Measurements from ENCODE around the gene ERAP2.
"Not testable (repeated sequence)": the region's sequence is repeated elsewhere in the genome, so short reads cannot be mapped to it uniquely, and the experiment has no call there.

ERAP2 gene

GRCh38 chr5:96876292-96876850 is at the start of gene ERAP2:
Gene ERAP2, plus strand, starts transcription at chr5:96876500. Its CDS starts 3,186 bp downstream, at chr5:96879686.
- peak; percentile 40 for DNase-seq

- DNase-seq = no peak
Observed at GRCh38 chr5:96829297-96829696, 47.0 kb upstream of the ERAP2 start.

GRCh38 chr5:96834016-96834415 is 42.3 kb upstream of the ERAP2 start:
- no peak for DNase-seq

- DNase-seq = no peak
Observed at GRCh38 chr5:96835791-96836191, 40.5 kb upstream of the ERAP2 start.

GRCh38 chr5:96836817-96837216 is 39.5 kb upstream of the ERAP2 start:
- DNase-seq = no peak

GRCh38 chr5:96837303-96837702 is 39.0 kb upstream of the ERAP2 start:
- DNase-seq = no peak

GRCh38 chr5:96838201-96839070 is 37.9 kb upstream of the ERAP2 start:
- DNase-seq = no peak

GRCh38 chr5:96839071-96839592 is 37.2 kb upstream of the ERAP2 start:
- DNase-seq = no peak

GRCh38 chr5:96841931-96842330 is 34.4 kb upstream of the ERAP2 start:
- DNase-seq = not testable (repeated sequence)

- DNase-seq = no peak
Observed at GRCh38 chr5:96843140-96843539, 33.2 kb upstream of the ERAP2 start.

GRCh38 chr5:96844481-96844990 is 31.8 kb upstream of the ERAP2 start:
- DNase-seq = no peak

GRCh38 chr5:96851312-96852062 is 24.8 kb upstream of the ERAP2 start:
- no peak for DNase-seq

GRCh38 chr5:96852759-96853158 is 23.5 kb upstream of the ERAP2 start:
- DNase-seq = no peak

- DNase-seq = no peak
Observed at GRCh38 chr5:96854067-96854466, 22.2 kb upstream of the ERAP2 start.

- DNase-seq = no peak
Observed at GRCh38 chr5:96855031-96855872, 21.0 kb upstream of the ERAP2 start.

GRCh38 chr5:96856371-96856770 is 19.9 kb upstream of the ERAP2 start:
- peak; percentile 48 for DNase-seq

GRCh38 chr5:96857454-96857853 is 18.8 kb upstream of the ERAP2 start:
- DNase-seq = no peak

- DNase-seq = no peak
Observed at GRCh38 chr5:96857924-96858323, 18.4 kb upstream of the ERAP2 start.

- no peak for DNase-seq
Observed at GRCh38 chr5:96859375-96859774, 16.9 kb upstream of the ERAP2 start.

GRCh38 chr5:96861076-96861475 is 15.2 kb upstream of the ERAP2 start:
- no peak for DNase-seq

GRCh38 chr5:96863114-96863513 is 13.2 kb upstream of the ERAP2 start:
- DNase-seq = no peak

GRCh38 chr5:96863949-96864584 is 12.2 kb upstream of the ERAP2 start:
- no peak for DNase-seq

All from left hindlimb (tissue), 1 donor.